K562 (cell line): Measurements from ENCODE around the gene MICU1.

ENCODE experiments used
- EP300 ChIP-seq: IDR thresholded peaks from 2 replicates; pipeline ENCODE4 v1.6.1; 2012; ENCODE audit warnings: low read length, improper control_type of control experiment
- GABPB1 ChIP-seq: sonication (generic); formaldehyde crosslinking; IDR thresholded peaks from 2 replicates; pipeline ENCODE4 v1.8.0; 2022; ENCODE audit warnings: mild to moderate bottlenecking, missing genetic modification reagents
- JUN ChIP-seq, 2 experiments: sonication (generic) in 1 of 2; formaldehyde crosslinking in 1 of 2; IDR thresholded peaks; 2 replicates each; pipeline versions ENCODE4 v1.6.1 to v1.8.0; 2012 to 2022; ENCODE audit warnings: borderline replicate concordance in 2 of 2, mild to moderate bottlenecking in 2 of 2, improper control_type of control experiment in 1 of 2, low read depth in 1 of 2, low read length in 1 of 2, missing genetic modification reagents in 1 of 2
- NFIC ChIP-seq: fragments of 450-650 bp; IDR thresholded peaks from 2 replicates; pipeline ENCODE4 v1.6.1; 2017; ENCODE audit warnings: mild to moderate bottlenecking, inconsistent platforms
- POLR2AphosphoS5 ChIP-seq: IDR thresholded peaks from 2 replicates; pipeline ENCODE4 v1.6.1; 2011; ENCODE audit warnings: mild to moderate bottlenecking, low read depth, low read length, moderate library complexity; ENCODE audit not compliant: control insufficient read depth, insufficient read depth

DNA sequence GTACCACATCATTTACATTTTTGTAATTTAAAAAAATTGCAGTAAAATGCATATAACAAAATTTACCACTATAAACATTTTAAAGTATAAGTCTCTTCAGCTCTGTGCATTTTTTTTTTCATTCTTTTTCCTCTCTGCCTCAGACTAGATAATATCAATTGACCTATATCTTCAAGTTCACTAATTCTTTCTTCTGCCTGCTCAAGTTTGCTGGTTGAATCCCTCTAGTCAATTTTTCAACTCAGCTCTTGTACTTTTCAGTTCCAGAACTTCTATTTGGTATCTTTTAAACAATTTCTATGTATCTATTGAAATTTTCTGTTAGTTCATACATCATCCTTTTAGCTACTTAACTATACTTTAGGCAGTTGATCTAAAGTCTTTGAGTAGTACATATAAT lies 112.0 kb downstream of the MICU1 start:
- TF ChIP-seq GABPB1 (CRISPR knock-in tag) (no peak), EP300 (no peak), POLR2AphosphoS5 (no peak), JUN (IDR thresholded peaks at IDR 0.05; ENCODE audit: borderline replicate concordance, low read depth, low read length) (no peak), JUN (CRISPR knock-in tag; IDR thresholded peaks at IDR 0.05; ENCODE audit: borderline replicate concordance) (no peak), NFIC (no peak)
